EH (cell line): Measurements from ENCODE around the gene CTPS2.

ENCODE experiments used
- DNase-seq: peaks from one replicate; pipeline ENCODE4 v3.0.0-alpha.2; 2015; ENCODE audit warnings: low read depth

Gene CTPS2

GRCh38 chrX:16559206-16559619 is 153.3 kb downstream of the CTPS2 start:
- DNase-seq = peak; percentile 47

- DNase-seq = no peak
Measured at GRCh38 chrX:16558489-16558888, 154.0 kb downstream of the CTPS2 start.

GRCh38 chrX:16552546-16552945 is 159.9 kb downstream of the CTPS2 start:
- peak; percentile 45 for DNase-seq

GRCh38 chrX:16547644-16548043 is 164.8 kb downstream of the CTPS2 start:
- DNase-seq = no peak

- DNase-seq = no peak
Measured at GRCh38 chrX:16544969-16545368, 167.5 kb downstream of the CTPS2 start.
